LNCAP (cell line): ENCODE data around the gene IKZF5.

ENCODE experiments used
- TF ChIP-seq, protein P1 (sequence below): fragments of 450-650 bp; IDR thresholded peaks from 2 replicates; pipeline ENCODE4 v1.5.1; 2017; ENCODE audit warnings: mild to moderate bottlenecking

The IKZF5 gene

DNA sequence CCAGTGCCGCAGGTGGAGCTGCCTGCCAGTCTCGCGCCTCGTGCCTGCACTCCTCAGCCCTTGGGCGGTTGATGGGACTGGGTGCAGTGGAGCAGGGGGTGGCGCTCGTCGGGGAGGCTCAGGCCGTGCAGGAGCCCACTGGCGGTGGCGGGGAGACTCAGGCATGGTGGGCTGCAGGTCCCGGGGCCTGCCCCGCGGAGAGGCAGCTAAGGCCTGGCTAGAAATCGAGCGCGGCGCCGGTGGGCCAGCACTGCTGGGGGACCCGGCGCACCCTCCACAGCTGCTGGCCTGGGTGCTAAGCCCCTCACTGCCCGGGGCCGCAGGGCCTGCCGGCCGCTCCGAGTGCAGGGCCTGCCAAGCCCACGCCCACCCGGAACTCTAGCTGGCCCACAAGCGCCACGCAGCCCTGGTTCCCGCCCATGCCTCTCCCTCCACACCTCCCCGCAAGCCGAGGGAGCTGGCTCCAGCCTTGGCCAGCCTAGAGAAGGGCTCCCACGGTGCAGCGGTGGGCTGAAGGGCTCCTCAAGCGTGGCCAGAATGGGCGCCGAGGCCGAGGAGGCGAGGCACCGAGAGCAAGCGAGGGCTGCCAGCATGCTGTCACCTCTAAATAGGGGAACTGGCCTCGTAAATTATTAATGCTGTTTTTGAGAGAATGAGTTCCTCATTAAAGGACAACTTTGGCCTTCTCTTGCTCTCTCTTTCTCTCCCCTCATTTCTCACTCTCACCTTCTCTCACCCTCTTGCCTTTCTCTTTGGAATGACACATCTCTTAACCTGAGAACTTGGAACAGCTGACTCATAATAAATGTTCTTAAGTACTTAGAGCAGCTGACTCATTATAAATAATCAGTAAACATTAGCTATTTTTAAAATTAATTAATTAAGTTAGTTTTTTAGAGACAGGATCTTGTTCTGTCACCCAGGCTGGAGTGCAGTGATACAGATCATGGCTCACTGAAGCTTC, 5.1 kb upstream of the IKZF5 start:
- TF ChIP-seq, protein P1, sequence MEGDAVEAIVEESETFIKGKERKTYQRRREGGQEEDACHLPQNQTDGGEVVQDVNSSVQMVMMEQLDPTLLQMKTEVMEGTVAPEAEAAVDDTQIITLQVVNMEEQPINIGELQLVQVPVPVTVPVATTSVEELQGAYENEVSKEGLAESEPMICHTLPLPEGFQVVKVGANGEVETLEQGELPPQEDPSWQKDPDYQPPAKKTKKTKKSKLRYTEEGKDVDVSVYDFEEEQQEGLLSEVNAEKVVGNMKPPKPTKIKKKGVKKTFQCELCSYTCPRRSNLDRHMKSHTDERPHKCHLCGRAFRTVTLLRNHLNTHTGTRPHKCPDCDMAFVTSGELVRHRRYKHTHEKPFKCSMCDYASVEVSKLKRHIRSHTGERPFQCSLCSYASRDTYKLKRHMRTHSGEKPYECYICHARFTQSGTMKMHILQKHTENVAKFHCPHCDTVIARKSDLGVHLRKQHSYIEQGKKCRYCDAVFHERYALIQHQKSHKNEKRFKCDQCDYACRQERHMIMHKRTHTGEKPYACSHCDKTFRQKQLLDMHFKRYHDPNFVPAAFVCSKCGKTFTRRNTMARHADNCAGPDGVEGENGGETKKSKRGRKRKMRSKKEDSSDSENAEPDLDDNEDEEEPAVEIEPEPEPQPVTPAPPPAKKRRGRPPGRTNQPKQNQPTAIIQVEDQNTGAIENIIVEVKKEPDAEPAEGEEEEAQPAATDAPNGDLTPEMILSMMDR: no peak

- TF ChIP-seq, protein P1: no peak
Observed at GRCh38 chr10:123011987-123012386, 3.4 kb upstream of the IKZF5 start.

DNA sequence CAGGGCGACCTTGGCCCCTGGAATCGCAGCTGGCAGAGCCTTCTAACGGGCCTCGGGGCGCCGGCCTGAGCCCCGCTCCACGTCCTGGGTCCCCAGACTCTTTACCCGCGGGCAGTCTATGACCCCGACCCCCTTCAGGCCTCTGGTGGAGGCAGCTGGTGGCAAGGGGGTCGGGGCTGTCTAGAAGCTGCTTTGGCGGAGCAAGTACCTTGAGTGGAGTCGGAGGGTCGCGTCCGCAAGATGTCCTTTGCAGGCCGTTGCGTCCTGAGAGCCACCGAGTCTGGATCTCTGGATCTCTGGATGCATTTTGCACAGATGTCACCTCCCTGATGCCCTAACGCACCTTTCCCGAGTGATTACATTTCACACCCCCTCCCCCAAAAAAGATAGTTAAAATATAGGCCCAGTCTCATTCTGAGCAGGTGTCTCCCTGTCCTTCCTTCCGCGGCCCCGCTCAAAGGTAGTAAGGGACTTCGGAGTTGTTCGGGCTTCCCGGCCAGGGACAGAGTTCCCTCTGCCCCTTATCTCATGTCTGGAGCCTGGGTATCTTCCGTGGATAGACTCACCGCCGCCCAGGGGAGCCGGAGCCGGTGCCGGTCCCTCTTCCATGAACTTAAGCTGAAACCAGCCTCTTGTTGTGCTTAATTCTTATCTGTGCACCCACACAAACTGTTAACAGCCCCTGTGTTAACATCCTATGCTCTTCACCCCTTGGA, 668 bp upstream of the IKZF5 start:
- TF ChIP-seq, protein P1: no peak

DNA sequence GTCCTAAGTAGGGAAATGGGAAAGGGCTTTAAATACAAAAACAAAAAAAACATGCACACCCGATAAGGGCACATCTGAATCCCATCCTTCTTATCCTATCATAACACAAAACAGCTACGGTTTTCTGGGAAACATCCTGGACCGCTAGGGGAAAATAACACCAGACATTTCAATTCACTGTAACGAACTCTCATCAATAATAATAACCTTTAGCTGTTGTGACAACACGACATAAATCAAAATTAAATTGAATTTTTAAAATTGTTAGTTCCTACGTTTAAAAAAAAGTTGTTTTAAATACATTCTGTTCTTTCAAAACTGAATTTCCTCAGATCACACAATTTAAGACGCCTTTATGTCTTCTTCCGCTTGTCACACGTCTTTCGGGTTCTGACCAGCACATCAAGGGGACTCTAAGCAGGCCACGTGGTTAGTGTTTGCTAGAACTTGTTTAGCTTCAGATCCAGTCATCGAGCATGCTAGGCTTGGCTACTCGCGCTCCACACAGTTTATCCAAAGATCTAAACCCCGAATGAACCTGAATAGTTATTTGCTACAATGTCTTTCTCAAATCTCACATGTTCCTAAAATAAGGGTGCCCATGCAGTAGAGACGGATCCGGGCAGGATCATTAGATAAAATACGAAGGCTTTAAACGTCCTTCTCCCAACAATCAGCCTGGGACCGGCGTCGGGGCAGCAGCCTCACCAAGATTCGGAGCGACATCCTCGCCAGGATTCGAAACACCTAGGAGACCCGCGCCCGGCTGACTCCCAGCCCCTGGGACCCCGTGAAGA, 839 bp downstream of the IKZF5 start:
- TF ChIP-seq, protein P1: no peak

- TF ChIP-seq, protein P1: no peak
Observed at GRCh38 chr10:123004298-123004697, 4.3 kb downstream of the IKZF5 start.

DNA sequence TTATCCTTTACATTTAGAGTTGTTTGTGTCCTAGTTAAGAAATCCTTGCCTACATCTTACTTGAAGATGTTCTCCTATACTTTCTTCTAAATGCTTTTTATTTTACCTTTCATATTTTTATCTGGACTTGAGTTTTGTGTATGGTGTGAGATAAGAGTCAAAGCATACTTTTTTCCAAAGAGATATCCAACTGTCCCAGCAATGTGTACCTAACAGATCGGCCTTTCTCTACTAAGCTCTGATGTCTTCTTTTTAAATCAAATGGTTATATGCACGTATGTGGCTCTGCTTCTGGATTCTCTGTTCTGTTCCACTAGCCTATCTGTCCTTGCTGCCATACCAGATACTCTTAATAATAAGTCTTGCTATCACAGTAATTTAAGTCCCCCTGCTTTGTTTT, 7.2 kb downstream of the IKZF5 start:
- TF ChIP-seq, protein P1: no peak

GRCh38 chr10:123000155-123000554, 8.4 kb downstream of the IKZF5 start:
- TF ChIP-seq, protein P1: no peak
